ENCODE data around the gene GALNT2.

- TF ChIP-seq, protein P1, sequence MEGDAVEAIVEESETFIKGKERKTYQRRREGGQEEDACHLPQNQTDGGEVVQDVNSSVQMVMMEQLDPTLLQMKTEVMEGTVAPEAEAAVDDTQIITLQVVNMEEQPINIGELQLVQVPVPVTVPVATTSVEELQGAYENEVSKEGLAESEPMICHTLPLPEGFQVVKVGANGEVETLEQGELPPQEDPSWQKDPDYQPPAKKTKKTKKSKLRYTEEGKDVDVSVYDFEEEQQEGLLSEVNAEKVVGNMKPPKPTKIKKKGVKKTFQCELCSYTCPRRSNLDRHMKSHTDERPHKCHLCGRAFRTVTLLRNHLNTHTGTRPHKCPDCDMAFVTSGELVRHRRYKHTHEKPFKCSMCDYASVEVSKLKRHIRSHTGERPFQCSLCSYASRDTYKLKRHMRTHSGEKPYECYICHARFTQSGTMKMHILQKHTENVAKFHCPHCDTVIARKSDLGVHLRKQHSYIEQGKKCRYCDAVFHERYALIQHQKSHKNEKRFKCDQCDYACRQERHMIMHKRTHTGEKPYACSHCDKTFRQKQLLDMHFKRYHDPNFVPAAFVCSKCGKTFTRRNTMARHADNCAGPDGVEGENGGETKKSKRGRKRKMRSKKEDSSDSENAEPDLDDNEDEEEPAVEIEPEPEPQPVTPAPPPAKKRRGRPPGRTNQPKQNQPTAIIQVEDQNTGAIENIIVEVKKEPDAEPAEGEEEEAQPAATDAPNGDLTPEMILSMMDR (conservative IDR thresholded peaks at IDR 0.05; ENCODE audit: low read length): no peak
- TF ChIP-seq EZH2phosphoT487 (IDR thresholded peaks at IDR 0.05; ENCODE audit: borderline replicate concordance): no peak
These were observed 251.1 kb downstream of the GALNT2 start for GRCh38 chr1:230317823-230318819.
